Heart left ventricle (tissue), 16 donors: Measurements from ENCODE around the gene PRDM15. TPM values are rescaled to one million over a fixed set of nuclear protein-coding genes. Genes with fewer than 3 reads are reported as not detected.

Source experiments
- ATAC-seq, 4 donors: fragments of 200-7000 bp; cut with Tn5 transposase; one replicate each; pipeline ENCODE4 v1.9.1; 2020 to 2022; ENCODE audit warnings: moderate library complexity in 4 of 4, mild to moderate bottlenecking in 3 of 4, moderate number of reproducible peaks in 1 of 4
- DNase-seq, 5 donors: peaks; one replicate each; pipeline ENCODE4 v3.0.0-alpha.2; 2020
- H3K27ac ChIP-seq, 12 donors: fragments of 200-600 bp; sonication (generic) in 4 of 12; one replicate each; pipeline versions ENCODE4 v1.5.0 to v1.8.0; 2016 to 2022; ENCODE audit warnings: mild to moderate bottlenecking in 2 of 12
- H3K27me3 ChIP-seq, 9 donors: fragments of 200-600 bp; sonication (generic) in 2 of 9; one replicate each; pipeline versions ENCODE4 v1.5.1 to v1.8.0; 2016 to 2022; ENCODE audit warnings: mild to moderate bottlenecking in 3 of 9
- H3K36me3 ChIP-seq, 9 donors: fragments of 200-600 bp; sonication (generic) in 2 of 9; one replicate each; pipeline versions ENCODE4 v1.5.0 to v1.8.0; 2018 to 2022; ENCODE audit warnings: mild to moderate bottlenecking in 2 of 9
- H3K4me1 ChIP-seq, 12 donors: fragments of 200-600 bp; sonication (generic) in 4 of 12; one replicate each; pipeline versions ENCODE4 v1.5.0 to v1.8.0; 2016 to 2022; ENCODE audit warnings: mild to moderate bottlenecking in 3 of 12
- H3K4me3 ChIP-seq, 12 donors: fragments of 200-600 bp; sonication (generic) in 4 of 12; one replicate each; pipeline versions ENCODE4 v1.5.0 to v1.8.0; 2017 to 2022; ENCODE audit warnings: mild to moderate bottlenecking in 9 of 12, moderate library complexity in 4 of 12
- H3K9me3 ChIP-seq, 12 donors: fragments of 200-600 bp; sonication (generic) in 4 of 12; one replicate each; pipeline versions ENCODE4 v1.5.0 to v1.8.0; 2016 to 2022; ENCODE audit warnings: mild to moderate bottlenecking in 1 of 12
- POLR2A ChIP-seq, 2 donors: fragments of 450-650 bp; IDR thresholded peaks; one replicate each; pipeline ENCODE4 v1.6.1; 2017; ENCODE audit warnings: antibody characterized with exemption in 2 of 2, mild to moderate bottlenecking in 2 of 2, moderate library complexity in 2 of 2
- WGBS, 4 donors: extraction: QIAGEN DNeasy Blood & Tissue Kit in 2 of 4; methylation state at CpG; one replicate each; pipeline versions ENCODE4 v1.1.5 to v1.1.7; 2013 to 2018; 5-methylcytosine and 5-hydroxymethylcytosine counted together
- intact Hi-C, 10 donors: fragments of 100-400 bp; cut with DNase I; formaldehyde crosslinking; loops; one replicate each; pipeline versions ENCODE4 v1.11.1 to v1.14.2; 2022
- polyA plus RNA-seq, 2 donors: library from polyadenylated mRNA; stranded (reverse); fragments of 200-250 nt; gene quantifications; one replicate each; pipeline ENCODE4 v1.2.3, GENCODE V29; 2013
- total RNA-seq, 9 donors: library from RNA; depleted of rRNA in 2 of 9; stranded (reverse); fragments of >200 nt in 2 of 9; fragmentation: NEBNext Ultra II Directional in 3 of 9; extraction: Animal tissue kit (Norgen Biotek cat#: 25700) in 3 of 9; gene quantifications; one replicate each; pipeline versions ENCODE4 v1.1.0 to v1.2.4, GENCODE V29; 2016 to 2023
- TF ChIP-seq, protein P1 (sequence below), 12 donors: fragments of 200-600 bp; sonication (generic) in 4 of 12; IDR thresholded peaks; one replicate each; pipeline versions ENCODE4 v1.5.0 to v1.8.0; 2018 to 2022; ENCODE audit warnings: antibody characterized with exemption in 12 of 12, mild to moderate bottlenecking in 5 of 12
- donor health status: ischemic (EF 13 %, LVEDD 7.1; RV severe dilation, severe dysfunction).
- donor health status: healthy with polysubstance abuse.
- donor health status: DM: no; HTN: yes; CAD: no.
- donor health status: DM: no; HTN: no; CAD: no.
- donor health status: ischemic (EF 25% LVEDD 6.9; RV normal size, moderate dysfunction).
- donor health status: ischemic (EF 25% LVEDD 5.7; RV mildly dilated, moderate dysfunction).
- donor health status: healthy.
- donor health status: DM: yes; HTN: yes; CAD: no.
- donor health status: ischemic (EF 35%, LVEDD 5.7; RV mildly dilated, moderate dysfunction).
- donor health status: nonischemic (EF 11% LVEDD 7.7; RV severe dilation, severe dysfunction).
- donor health status: DM: yes; HTN: yes; CAD: no.
- donor health status: PGD.
- donor health status: ischemic (EF 29% LVEDD 5.4; RV normal size, mild dysfunction).
- donor health status: nonischemic (EF 23%, LVEDD 6.1; RV moderate dilation, normal function).

Gene PRDM15
- total and polyA plus RNA-seq, 11 donors = 2.1 to 6.3 (median 2.7) TPM

DNA sequence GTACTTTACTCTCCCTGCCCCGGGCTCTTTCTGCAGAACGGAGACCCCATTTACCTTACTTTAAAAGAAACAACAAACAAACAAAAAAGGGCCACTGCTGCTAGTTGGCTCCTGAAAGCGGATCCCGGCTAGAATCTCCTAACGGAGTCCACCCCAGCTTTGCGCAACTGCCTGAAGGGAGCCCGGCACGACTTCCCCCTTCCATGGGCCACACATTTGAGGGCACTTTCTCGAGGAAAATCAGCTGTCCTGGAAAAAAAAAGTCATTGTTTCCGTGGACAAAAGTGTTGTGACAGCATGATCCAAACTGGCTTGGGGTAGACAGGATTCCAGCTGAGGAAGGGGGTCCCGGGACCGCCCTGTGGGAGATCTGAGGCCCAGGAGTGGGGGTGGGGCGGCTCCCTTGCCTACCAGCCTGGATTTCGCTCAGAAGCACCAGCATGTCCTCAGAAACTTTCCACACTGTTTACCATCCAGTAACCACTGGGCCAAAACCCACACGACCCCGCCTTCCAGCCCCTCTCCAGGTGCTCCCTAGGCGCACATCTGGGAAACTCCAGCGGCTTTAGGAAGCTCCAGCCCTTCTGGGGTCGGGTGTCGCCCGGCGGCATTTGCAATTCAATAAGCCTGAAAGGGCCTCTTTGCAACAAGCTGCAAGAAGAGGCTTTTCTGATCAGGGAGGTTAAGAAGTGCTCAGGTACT, 117.1 kb downstream of the PRDM15 start:
- intact Hi-C loops = no loop called here
- Histone ChIP-seq H3K4me1 (peaks cover 0 to 43% (median 10%) of the 10 kb centered on the region in 12 donors), H3K36me3 (no peaks in the 10 kb centered on the region), H3K27me3 (peaks cover 31 to 73% (median 53%) of the 10 kb centered on the region in 9 donors), H3K9me3 (no peaks in the 10 kb centered on the region), H3K4me3 (peak overlapping the region in 8 of 12 donors; percentile 8 to 51 (median 33)), H3K27ac (peak overlapping the region in 2 of 12 donors; percentile 3 to 76)
- WGBS, 4 donors = 21 to 34% (median 31%) methylated on average over 22 of the region's 22 CpGs
- ATAC-seq (peak in 3 of 4 donors; percentile 30 to 45 (median 39)), DNase-seq (peak in 3 of 5 donors; percentile 45 to 73 (median 52))
- TF ChIP-seq, protein P1, sequence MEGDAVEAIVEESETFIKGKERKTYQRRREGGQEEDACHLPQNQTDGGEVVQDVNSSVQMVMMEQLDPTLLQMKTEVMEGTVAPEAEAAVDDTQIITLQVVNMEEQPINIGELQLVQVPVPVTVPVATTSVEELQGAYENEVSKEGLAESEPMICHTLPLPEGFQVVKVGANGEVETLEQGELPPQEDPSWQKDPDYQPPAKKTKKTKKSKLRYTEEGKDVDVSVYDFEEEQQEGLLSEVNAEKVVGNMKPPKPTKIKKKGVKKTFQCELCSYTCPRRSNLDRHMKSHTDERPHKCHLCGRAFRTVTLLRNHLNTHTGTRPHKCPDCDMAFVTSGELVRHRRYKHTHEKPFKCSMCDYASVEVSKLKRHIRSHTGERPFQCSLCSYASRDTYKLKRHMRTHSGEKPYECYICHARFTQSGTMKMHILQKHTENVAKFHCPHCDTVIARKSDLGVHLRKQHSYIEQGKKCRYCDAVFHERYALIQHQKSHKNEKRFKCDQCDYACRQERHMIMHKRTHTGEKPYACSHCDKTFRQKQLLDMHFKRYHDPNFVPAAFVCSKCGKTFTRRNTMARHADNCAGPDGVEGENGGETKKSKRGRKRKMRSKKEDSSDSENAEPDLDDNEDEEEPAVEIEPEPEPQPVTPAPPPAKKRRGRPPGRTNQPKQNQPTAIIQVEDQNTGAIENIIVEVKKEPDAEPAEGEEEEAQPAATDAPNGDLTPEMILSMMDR (IDR thresholded peaks at IDR 0.05) = no peak
- TF ChIP-seq POLR2A (IDR thresholded peaks at IDR 0.05) = no peak

DNA sequence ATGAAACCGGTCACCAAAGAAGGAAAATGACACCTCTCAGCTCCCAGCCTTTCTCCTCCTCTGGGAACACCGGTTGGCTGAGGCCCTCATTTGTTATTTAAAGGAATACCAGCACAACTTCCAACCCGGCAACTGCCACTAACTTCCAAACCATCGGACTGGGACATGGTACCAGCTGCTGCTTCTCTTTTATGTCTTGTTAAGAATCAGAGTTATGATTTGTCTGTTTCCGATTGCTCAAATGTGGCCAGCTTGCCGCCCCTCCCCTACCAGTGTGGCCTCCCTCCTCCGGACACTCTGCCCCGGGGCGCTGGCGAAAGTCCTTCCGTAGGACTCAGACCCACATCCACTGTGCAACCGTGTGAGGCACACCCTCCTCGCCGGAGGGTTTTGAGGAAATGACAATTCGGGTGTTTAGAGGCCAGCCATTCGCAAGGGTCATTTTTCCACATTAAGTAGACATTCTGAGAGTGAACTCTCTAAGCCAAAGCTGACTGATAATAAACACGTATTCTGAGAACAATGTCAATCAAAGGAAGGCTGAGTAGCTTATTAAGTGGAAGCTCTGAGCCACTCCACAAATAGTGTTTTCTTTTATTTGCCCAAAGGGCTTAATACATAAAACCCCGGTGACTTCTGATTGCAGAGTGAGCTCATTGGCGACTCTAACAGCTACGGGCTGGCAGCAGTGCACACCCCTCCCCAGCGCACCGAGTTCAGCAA, 117.8 kb downstream of the PRDM15 start:
- Histone ChIP-seq H3K9me3 (no peaks in the 10 kb centered on the region), H3K4me3 (peak overlapping the region in 9 of 12 donors; percentile 8 to 51 (median 32)), H3K4me1 (peaks cover 0 to 36% (median 6%) of the 10 kb centered on the region in 12 donors), H3K27ac (peak overlapping the region in 2 of 12 donors; percentile 3 to 76), H3K27me3 (peaks cover 24 to 66% (median 46%) of the 10 kb centered on the region in 9 donors), H3K36me3 (no peaks in the 10 kb centered on the region)
- intact Hi-C loops = no loop called here
- 7 to 15% (median 8%) methylated on average over 22 of the region's 22 CpGs for WGBS, 4 donors
- ATAC-seq (peak; percentile 65 to 86 (median 78)), DNase-seq (peak in 3 of 5 donors; percentile 64 to 78 (median 74))
- TF ChIP-seq, protein P1 (IDR thresholded peaks at IDR 0.05) = no peak
- no peak for TF ChIP-seq POLR2A (IDR thresholded peaks at IDR 0.05)

DNA sequence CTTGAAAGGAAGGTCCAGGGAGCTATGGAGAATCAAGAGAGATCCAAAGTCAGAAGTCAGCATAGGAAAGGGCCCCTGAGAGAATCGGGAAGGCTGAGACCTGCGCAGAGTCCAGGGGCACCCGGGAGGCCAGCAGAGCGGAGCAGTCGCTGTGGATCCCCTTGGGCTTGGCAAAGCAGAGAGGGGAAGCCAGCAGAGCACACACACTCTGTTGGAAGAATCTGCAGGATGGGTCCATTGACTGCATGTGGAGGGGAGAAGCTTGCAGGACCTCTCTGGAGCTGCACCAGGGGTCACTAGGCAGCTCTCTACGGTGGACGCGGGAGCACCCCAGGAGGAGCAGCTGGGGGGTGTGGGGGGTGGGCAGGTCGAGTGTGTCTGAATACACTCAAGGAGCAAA, 118.7 kb downstream of the PRDM15 start:
- Histone ChIP-seq H3K36me3 (no peaks in the 10 kb centered on the region), H3K4me1 (peaks cover 0 to 30% (median 6%) of the 10 kb centered on the region in 12 donors), H3K4me3 (no peak overlapping the region), H3K9me3 (no peaks in the 10 kb centered on the region), H3K27ac (no peak overlapping the region), H3K27me3 (peaks cover 15 to 56% (median 37%) of the 10 kb centered on the region in 9 donors)
- intact Hi-C loops = no loop called here
- ATAC-seq (no peak), DNase-seq (no peak)
- WGBS, 4 donors = 76 to 85% (median 78%) methylated on average over 9 of the region's 9 CpGs
- TF ChIP-seq, protein P1 (IDR thresholded peaks at IDR 0.05) = no peak
- no peak for TF ChIP-seq POLR2A (IDR thresholded peaks at IDR 0.05)

GRCh38 chr21:41759926-41760325, 119.2 kb downstream of the PRDM15 start:
- peaks cover 0 to 30% (median 6%) of the 10 kb centered on the region in 12 donors for H3K4me1 ChIP-seq
- 90 to 96% (median 92%) methylated on average over 5 of the region's 5 CpGs for WGBS, 4 donors
- DNase-seq (no peak), ATAC-seq (no peak)
- intact Hi-C loops = no loop called here
- TF ChIP-seq, protein P1 (IDR thresholded peaks at IDR 0.05) = no peak
- TF ChIP-seq POLR2A (IDR thresholded peaks at IDR 0.05) = no peak
- no peaks in the 10 kb centered on the region for H3K9me3 ChIP-seq
- H3K36me3 ChIP-seq = no peaks in the 10 kb centered on the region
- peaks cover 14 to 51% (median 34%) of the 10 kb centered on the region in 9 donors for H3K27me3 ChIP-seq
- no peak overlapping the region for H3K27ac ChIP-seq
- H3K4me3 ChIP-seq = no peak overlapping the region
